Transverse colon (tissue), 4 donors: Measurements from ENCODE around the gene NUCB2. TPM values are rescaled to one million over a fixed set of nuclear protein-coding genes. Genes with fewer than 3 reads are reported as not detected.
A peak's percentile ranks its signal among the peaks of the same experiment; 100 is the strongest.

Source experiments
- DNase-seq: peaks from one replicate; pipeline ENCODE4 v3.0.0-alpha.2; 2019
- H3K27ac ChIP-seq, 4 donors: fragments of 200-600 bp; sonication (generic); 2 replicates each; pipeline ENCODE4 v1.5.1; 2016 to 2018; ENCODE audit warnings: inconsistent platforms in 4 of 4
- H3K27me3 ChIP-seq: fragments of 200-600 bp; sonication (generic); 2 replicates; pipeline ENCODE4 v1.5.1; 2017; ENCODE audit warnings: inconsistent platforms
- H3K36me3 ChIP-seq, 4 donors: fragments of 200-600 bp; sonication (generic); 2 replicates each; pipeline ENCODE4 v1.5.1; 2017 to 2019; ENCODE audit warnings: inconsistent platforms in 4 of 4
- H3K4me1 ChIP-seq, 4 donors: fragments of 200-600 bp; sonication (generic); 2 replicates each; pipeline ENCODE4 v1.5.1; 2017 to 2020; ENCODE audit warnings: inconsistent platforms in 4 of 4
- H3K4me3 ChIP-seq, 4 donors: fragments of 200-600 bp; sonication (generic); 1 replicate in 1 of 4; 2 replicates in 3 of 4; pipeline versions ENCODE4 v1.5.1 to v1.6.1; 2017 to 2019; ENCODE audit warnings: inconsistent platforms in 4 of 4
- H3K9me3 ChIP-seq, 2 donors: fragments of 200-600 bp; sonication (generic); 2 replicates each; pipeline ENCODE4 v1.5.1; 2017 to 2019; ENCODE audit warnings: inconsistent platforms in 2 of 2
- CTCF ChIP-seq, 5 experiments: fragments of 200-600 bp in 3 of 5; fragments of 450-650 bp in 2 of 5; sonication (generic) in 3 of 5; IDR thresholded peaks; 1 replicate in 2 of 5; 2 replicates in 3 of 5; pipeline ENCODE4 v1.5.1; 2016 to 2017; ENCODE audit warnings: antibody characterized with exemption in 5 of 5, inconsistent platforms in 3 of 5, mild to moderate bottlenecking in 2 of 5, moderate library complexity in 1 of 5
- EP300 ChIP-seq: sonication (generic); formaldehyde crosslinking; IDR thresholded peaks from one replicate; pipeline ENCODE4 v1.6.1; 2017; ENCODE audit warnings: antibody characterized with exemption, low read depth
- POLR2A ChIP-seq: fragments of 450-650 bp; IDR thresholded peaks from one replicate; pipeline ENCODE4 v1.6.1; 2016; ENCODE audit warnings: antibody characterized with exemption, mild to moderate bottlenecking, moderate library complexity
- POLR2AphosphoS5 ChIP-seq, 3 donors: sonication (generic); formaldehyde crosslinking; IDR thresholded peaks; one replicate each; pipeline ENCODE4 v1.6.1; 2016; ENCODE audit warnings: antibody characterized with exemption in 3 of 3
- WGBS, 2 donors: methylation state at CpG; one replicate each; pipeline ENCODE4 v1.1.5; 2018; ENCODE audit warnings: low coverage in 1 of 2; 5-methylcytosine and 5-hydroxymethylcytosine counted together
- in situ Hi-C, 4 donors: fragments of 200-750 bp; cut with MboI; loops; one replicate each; pipeline versions ENCODE4 v1.15.0 to v1.15.1; 2017; ENCODE audit warnings: low sequenced_read_pairs in 3 of 4, low pct_ligation_motif_present in 1 of 4, low pct_unique_long_range_greater_than_20kb in 1 of 4
- intact Hi-C: fragments of 100-400 bp; cut with DNase I; formaldehyde crosslinking; loops from one replicate; pipeline ENCODE4 v1.15.1; 2023; ENCODE audit warnings: low total_unique reads
- total RNA-seq, 4 donors: library from RNA; depleted of rRNA; stranded (reverse); fragments of >200 nt; gene quantifications; one replicate each; pipeline ENCODE4 v1.1.0, GENCODE V29; 2016

Gene NUCB2
- total RNA-seq, 4 donors from 2014 or later: 5.0 to 28.9 (median 13.4) TPM

DNA sequence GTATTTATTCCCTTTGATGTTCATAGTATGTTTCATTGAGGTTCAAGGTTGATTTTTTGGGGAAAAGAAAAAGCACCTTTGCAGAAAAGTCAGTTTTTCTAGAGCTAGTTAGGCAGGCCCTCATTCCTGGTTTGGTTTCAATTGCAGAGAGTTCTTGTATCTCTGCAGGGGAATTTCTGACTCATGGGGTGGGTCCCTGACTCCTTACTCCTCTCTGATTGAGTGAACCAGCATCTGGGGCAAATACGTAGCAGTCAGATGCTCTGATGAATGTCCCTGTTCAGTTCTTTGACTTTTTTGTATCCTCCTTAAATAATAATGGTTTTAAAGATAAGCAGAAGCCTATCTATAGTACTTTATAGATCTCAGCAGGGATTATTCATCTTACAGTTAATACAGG is 67.4 kb downstream of the NUCB2 start:
- Histone ChIP-seq H3K36me3 (no peaks in the 10 kb centered on the region), H3K4me3 (no peak overlapping the region), H3K9me3 (no peaks in the 10 kb centered on the region), H3K27ac (no peak overlapping the region), H3K27me3 (no peaks in the 10 kb centered on the region), H3K4me1 (no peaks in the 10 kb centered on the region)
- intact Hi-C loops: no loop called here
- 78 to 100% methylated on average over 1 of the region's 1 CpG for WGBS, 2 donors
- DNase-seq: no peak
- in situ Hi-C loops: no loop called here
- TF ChIP-seq EP300 (no peak), CTCF (IDR thresholded peaks at IDR 0.05) (no peak), POLR2A (no peak), POLR2AphosphoS5 (IDR thresholded peaks at IDR 0.05) (no peak)

DNA sequence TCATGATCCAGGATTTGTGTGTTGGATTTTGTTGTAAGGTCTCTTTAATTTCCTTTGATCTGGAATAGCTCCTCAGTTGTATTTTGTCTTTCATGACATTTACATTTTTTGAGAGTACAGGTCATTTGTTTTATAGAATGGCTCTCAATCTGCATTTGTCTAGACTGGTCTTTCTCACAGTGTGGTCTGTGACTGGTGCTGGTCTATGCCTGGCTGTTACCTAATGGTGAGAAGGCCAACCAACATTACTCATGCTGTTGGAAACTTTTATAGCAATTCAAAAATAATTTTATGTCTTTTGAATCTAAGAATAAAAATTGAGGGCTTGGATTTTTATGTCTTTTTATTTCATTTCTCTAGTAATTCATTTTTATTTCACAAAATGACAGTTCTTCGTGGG is 71.1 kb downstream of the NUCB2 start:
- H3K4me1 ChIP-seq: peaks cover 0 to 11% (median 6%) of the 10 kb centered on the region in 4 donors
- H3K27me3 ChIP-seq: no peaks in the 10 kb centered on the region
- 44 to 85% methylated on average over 1 of the region's 1 CpG for WGBS, 2 donors
- no peak overlapping the region for H3K27ac ChIP-seq
- TF ChIP-seq EP300 (no peak), POLR2A (no peak), CTCF (IDR thresholded peaks at IDR 0.05) (no peak), POLR2AphosphoS5 (IDR thresholded peaks at IDR 0.05) (no peak)
- H3K9me3 ChIP-seq: no peaks in the 10 kb centered on the region
- in situ Hi-C loops (no loop called here), intact Hi-C loops (no loop called here)
- no peaks in the 10 kb centered on the region for H3K36me3 ChIP-seq
- no peak overlapping the region for H3K4me3 ChIP-seq
- no peak for DNase-seq

DNA sequence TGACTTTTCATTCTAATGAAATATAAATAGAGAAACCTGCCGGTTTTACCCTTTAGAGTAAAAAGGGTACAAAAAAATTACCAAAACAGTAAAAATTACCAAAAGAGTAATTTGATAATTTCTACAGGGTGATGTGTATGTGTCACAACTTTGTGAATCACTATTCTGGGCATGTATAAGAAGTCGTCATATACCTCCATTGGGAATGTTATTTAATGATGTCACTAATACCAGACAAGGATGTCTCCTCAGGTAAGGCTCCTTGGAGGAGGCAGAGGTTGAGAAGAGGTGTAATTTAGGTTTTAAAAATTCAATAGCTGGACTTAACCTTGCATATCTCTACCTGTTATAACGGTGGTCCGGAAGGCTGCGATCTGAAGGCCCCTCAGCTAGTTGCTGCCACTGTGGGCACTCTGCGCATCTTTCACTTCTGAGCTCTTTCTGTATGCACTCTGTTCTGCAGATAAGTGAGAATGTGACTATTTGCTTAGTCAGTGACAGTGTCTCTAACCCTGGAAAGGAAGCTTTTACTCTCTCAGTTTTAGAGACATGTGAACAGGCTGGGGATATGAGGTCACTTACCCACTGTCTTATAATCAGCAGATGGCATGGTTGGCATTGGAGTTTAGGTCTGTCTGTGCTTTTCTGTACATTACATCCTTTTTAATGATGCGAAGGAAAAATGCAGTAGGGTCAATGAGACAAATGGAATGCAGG is 74.1 kb downstream of the NUCB2 start:
- Histone ChIP-seq H3K4me3 (no peak overlapping the region), H3K36me3 (no peaks in the 10 kb centered on the region), H3K4me1 (peaks cover 0 to 19% (median 10%) of the 10 kb centered on the region in 4 donors), H3K27ac (no peak overlapping the region), H3K27me3 (no peaks in the 10 kb centered on the region), H3K9me3 (no peaks in the 10 kb centered on the region)
- DNase-seq: no peak
- TF ChIP-seq POLR2AphosphoS5 (IDR thresholded peaks at IDR 0.05): no peak
- TF ChIP-seq POLR2A: no peak
- TF ChIP-seq EP300: no peak
- no peak for TF ChIP-seq CTCF (IDR thresholded peaks at IDR 0.05)
- intact Hi-C loops: no loop called here
- WGBS, 2 donors: 86 to 91% methylated on average over 7 of the region's 7 CpGs
- in situ Hi-C loops: no loop called here

- Histone ChIP-seq H3K27me3 (no peaks in the 10 kb centered on the region), H3K4me3 (peak overlapping the region; percentile 54 to 73 (median 62)), H3K4me1 (peaks cover 0 to 19% (median 10%) of the 10 kb centered on the region in 4 donors), H3K9me3 (no peaks in the 10 kb centered on the region), H3K36me3 (no peaks in the 10 kb centered on the region), H3K27ac (peak overlapping the region; percentile 85 to 93 (median 90))
- no peak for DNase-seq
- intact Hi-C loops: no loop called here
- WGBS, 2 donors: 13 to 27% methylated on average over 9 to 12 of the region's 12 CpGs
- in situ Hi-C loops: no loop called here
- TF ChIP-seq POLR2AphosphoS5 (IDR thresholded peaks at IDR 0.05): no peak
- TF ChIP-seq CTCF (IDR thresholded peaks at IDR 0.05): peak in 2 of 5 experiments; percentile 15 to 33
Measured at GRCh38 chr11:17351172-17351509, 74.6 kb downstream of the NUCB2 start.
